Activated naive CD4-positive, alpha-beta T cell treated with Interleukin-2 at 50 U/mL for 16 hours (primary cell): ENCODE measurements around the gene KRTAP10-8.
"Not testable (repeated sequence)": the region's sequence is repeated elsewhere in the genome, so short reads cannot be mapped to it uniquely, and the experiment has no call there.

Experiments used
- DNase-seq: peaks from one replicate; pipeline ENCODE4 v3.0.0-alpha.2; 2020

KRTAP10-8 gene

DNA sequence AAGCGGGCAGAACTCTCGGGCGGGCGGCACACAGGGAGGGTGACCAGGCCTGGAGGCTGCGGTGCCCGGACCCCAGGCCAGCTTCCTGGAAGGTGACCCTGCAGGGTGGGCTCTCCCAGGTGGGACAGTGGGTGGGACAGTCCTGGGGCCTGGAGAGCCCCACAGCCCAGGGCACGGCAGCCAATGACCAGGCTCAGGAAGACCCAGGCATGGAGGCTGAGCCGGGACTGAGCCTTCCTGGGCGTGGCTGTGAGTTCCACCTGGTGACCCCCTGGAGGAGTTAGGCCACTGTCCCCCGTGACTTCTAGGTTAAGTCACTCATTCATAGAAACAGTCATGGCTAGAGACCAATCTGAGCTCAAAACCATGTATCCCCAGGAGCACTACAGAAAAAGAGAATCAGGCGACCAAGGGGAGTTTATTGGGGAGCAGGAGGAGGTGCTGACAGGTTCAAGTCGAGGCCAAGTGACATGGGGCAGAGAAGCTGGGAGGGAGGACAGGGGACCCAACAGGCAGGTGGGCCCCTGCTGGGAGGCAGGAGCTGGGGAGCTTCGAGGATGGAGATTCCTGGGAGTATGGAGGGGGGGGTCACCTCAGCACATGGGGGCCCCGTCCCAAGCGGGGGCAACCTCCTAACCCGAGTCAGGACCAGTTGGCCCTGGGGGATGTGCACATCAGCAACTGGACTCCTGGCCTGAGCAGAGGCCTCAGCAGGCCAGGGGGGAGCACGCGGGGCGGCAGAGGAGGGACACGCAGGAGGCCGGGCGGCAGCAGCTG lies 32.6 kb upstream of the KRTAP10-8 start:
- DNase-seq: no peak

DNA sequence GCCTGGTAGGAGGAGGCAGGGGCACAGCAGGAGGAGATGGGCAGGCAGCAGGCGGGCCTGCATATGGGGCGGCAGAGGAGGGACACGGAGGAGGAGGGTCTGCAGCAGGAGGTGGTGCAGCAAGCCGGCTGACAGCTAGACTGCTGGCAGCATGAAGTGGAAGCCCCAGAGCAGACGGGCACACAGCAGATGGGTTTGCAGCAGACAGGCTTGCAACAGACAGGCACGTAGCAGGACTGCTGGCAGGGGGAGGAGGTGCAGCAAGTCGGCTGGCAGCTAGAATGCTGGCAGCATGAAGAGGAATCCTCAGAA lies 32.1 kb upstream of the KRTAP10-8 start:
- DNase-seq: no peak

DNA sequence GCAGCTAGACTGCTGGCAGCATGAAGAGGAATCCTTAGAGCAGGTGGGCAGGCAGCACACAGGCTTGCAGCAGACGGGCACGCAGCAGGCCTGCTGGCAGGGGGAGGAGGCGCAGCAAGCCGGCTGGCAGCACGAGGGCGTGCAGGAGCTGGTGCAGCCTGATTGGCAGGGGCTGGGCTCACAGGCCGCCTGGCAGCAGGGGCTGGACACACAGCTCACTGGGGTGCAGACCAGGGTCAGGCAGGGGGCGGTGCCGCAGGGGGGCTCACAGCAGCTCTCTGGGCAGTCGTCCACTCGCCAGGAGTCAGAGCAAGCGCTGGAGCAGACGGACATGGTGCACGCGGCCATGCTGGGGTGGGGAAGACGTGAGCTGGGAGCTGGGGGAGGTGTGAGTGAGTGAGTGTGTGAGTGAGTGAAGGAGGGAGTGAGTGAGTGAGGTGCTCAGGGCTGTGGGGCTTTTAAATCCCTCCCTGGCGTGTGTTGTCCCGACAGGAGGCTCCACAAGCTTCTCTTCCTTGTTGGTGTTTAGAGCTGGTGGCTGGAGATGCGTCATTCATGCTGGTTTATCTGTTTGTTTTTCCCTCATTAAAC lies 31.6 kb upstream of the KRTAP10-8 start, which contains the start of gene KRTAP10-5:
Gene KRTAP10-5, minus strand, starts transcription at position 374 of the 591 bp plus-strand sequence. Its CDS starts 26 bp downstream, at position 348.
- DNase-seq: not testable (repeated sequence)

DNA sequence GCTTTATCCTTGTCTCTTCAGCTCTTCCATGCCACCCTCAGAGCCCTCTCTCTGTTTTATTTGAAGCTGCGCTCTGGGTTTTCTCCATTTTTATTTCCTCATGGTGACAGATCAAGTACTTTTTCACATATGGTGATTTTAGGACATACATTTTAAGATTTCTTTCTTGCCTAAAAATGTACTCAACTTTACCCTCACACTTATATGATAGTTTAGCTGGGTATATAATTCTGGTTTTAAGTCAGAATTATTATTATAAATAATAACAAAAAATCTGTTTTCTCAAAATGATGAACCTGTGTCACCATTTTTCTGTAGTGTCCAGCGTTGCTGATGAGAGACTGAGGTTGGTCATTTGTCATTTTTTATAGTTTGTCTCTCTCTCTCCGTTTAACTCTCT lies 30.7 kb upstream of the KRTAP10-8 start:
- DNase-seq: no peak

DNA sequence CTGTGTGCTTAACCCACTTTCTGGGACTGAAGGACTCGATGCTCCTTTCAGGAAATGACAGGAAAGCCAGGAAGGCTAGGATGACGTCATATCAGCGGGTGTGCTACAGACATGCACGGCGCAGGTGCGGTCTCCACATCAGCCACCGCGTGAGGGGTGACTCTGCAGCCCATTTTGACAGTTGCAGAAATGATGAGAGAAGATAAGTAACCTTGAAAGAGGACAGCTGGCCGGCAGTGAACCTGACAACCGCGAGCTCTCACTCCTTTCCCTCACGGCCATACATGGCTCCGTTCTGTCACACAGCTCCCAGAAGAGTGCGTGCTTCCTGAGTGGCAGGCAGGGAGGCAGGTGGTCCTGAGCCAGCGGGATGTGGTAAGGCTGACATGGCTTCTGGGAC lies 29.8 kb upstream of the KRTAP10-8 start:
- no peak for DNase-seq

DNA sequence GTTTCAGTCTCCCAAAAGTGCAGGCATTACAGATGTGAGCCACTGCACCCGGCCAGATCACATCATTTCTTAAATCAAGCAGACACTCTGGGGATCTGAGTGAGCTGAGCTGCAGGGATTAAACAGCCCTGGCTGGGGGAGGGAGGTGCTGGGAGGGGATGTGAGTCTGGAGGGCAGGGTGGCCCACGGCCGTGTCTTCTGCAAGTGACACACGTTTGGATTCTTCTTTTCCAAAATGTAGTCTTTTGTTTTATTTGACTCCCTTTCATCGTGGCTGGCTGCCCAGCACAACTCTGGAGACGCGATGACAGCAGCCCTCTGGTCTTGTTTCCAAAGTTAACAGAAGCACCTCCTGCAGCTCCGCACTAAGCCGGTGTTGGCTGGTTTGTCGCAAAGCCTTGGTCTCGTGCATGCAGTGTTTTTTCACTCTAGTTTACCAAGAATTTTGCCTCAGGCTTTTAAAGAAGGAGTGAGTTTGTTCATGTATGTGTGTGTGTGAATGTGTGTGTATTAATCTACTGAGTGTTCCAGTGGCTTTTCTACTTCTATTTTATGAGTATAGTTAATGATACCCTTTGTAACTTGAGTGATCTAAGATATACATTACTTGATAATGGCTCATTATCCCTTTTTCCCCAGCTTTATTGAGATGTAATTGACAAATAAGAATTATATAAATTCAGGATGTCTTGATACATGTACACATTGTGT lies 28.6 kb upstream of the KRTAP10-8 start:
- DNase-seq: no peak

DNA sequence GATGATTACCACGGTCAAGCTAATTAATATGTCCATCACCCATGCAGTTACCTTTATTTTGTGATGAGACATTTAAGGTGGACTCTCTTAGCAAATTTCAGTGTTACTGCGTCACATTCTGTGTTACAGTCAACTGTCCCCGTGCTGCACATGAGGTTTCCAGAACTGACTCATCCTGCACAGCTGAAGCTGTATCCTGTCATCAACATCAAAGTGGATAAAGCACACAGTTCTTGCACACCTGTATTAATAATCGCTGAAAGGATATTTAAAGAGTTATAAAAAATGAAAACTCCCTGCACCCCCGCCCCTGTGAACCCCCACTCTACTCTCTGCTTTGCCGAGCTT lies 28.1 kb upstream of the KRTAP10-8 start:
- DNase-seq: peak; percentile 36

DNA sequence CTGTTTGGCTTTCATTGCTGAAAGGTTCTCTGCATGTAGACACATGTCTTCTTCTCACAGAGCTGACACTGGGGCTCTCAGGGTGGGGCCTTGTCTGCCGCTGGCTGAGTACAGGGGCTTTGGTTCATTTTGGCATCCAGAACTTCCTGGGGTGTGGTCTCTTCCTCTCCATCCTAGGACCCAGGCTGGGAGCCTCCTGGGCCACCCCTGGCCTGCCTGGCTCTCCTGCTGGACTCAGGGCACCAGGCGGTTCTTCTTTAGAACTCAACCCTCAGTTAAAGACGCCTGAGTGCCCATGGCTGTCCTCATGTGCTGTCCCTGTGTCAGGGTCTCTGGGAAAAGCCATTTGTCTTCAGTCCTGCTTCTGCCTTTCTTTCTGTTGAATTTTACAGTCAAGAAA lies 26.0 kb upstream of the KRTAP10-8 start:
- DNase-seq: no peak

DNA sequence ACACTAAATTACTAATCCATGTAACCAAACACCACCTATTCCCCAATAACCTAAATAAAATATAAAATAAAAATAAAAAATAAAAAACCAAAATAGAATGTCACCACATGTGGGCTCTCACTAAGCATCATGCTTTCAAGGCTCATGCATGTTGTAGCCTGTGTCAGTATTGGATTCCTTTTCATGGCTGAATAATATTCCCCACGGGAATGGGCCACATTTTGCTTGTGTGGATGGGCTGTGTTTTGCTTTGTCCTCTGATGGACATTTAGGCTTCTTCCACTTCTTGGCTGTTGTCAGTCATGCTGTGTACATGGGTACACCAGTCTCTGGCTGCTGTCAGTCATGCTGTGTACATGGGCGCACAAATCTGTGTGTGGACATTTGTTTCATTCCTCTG lies 22.8 kb upstream of the KRTAP10-8 start:
- DNase-seq: no peak

DNA sequence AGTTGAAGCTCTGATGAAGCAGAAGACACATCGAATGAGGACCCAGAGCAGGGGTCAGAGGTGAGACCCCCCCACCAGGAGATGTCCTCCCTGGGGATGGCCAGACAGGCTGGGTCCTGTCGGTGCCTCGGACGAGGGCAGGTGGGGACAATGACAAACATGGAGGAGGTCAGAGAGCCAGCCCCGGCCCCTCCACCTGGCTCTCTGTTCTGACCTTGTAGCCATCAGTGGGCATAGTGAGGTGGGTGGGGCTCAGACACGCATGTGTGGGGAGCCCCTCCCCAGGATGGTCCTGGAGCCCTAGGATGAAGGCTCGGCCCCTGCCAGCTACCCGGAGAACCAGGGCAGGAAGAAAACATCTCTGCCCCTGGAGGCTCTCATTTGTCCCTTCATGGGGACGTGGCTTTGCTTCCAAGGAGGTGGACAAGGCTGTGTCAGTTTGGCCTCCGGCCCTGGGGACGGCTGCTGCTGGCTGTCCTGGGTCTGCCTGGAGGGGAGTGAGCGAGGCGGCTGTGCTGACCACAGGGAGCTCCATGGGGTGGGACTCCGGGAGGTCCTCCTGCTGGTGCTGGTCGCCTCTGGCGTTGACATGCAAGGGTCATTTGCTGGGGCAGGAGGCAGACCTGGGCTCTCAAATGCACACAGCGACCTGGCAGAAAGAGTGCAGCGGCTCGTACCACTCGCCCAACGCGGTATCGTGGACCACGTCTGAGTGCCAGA lies 22.1 kb upstream of the KRTAP10-8 start:
- no peak for DNase-seq

DNA sequence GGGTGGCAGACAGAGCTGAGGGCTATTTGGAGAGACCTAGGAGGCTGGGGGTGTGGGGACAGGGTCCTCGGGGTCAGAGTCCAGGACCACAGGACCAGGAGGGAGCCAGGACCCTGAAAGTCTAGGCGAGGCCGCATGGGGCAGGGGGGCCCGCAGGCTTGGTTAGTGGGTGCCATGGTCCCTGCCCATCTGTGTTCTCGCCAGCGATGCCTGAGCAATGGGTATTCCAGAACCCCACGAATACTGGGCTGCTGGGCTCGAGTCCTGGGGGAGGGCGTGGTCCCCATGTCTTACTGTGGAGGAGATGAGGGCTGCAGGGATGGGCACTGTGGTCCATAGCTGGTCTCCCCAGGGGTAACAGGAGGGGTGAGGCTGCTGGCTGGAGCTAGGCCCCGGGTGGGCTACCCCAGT lies 21.6 kb upstream of the KRTAP10-8 start:
- DNase-seq: no peak

DNA sequence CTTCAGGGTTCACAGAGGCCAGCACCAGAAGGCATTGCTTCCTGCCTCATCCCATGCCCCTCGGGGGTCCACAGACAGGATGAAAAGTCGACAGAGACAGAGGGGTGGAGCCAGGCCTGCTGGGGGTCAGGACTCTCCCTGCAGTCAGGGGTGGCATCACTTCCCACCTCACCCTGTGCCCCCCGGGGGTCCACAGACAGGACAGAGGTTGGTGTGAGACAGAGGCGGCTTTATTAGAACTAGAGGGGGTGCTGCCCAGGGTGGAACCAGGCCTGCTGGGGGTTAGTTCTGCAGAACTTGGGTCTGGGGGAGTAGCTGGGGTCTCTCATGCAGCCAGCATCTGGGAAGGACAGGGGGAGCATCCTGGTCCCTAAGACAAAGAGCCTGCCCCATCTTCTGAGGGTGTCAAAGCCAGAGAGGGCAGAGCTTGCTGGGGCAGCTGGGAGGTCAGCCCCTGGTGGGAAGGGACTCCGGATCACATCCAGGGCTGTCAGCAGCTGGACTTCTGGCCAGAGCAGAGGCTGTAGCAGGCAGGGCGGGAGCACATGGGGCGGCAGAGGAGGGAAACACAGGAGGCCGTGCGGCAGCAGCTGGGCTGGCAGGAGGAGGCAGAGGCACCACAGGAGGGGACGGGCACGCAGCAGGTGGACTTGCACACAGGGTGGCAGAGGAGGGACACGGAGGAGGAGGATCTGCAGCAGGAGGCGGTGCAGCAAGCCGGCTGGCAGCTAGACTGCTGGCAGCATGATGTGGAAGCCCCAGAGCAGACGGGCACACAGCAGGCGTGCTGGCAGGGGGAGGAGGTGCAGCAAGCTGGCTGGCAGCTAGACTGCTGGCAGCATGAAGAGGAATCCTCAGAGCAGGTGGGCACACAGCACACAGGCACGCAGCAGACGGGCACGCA lies 20.7 kb upstream of the KRTAP10-8 start:
- DNase-seq: not testable (repeated sequence)

DNA sequence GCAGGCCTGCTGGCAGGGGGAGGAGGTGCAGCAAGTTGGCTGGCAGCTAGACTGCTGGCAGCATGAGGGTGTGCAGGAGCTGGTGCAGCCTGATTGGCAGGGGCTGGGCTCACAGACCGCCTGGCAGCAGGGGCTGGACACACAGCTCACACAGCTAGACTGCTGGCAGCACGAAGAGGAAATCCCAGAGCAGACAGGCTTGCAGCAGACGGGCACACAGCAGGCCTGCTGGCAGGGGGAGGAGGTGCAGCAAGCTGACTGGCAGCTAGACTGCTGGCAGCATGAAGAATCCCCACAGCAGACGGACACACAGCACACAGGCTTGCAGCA lies 20.1 kb upstream of the KRTAP10-8 start:
- not testable (repeated sequence) for DNase-seq

DNA sequence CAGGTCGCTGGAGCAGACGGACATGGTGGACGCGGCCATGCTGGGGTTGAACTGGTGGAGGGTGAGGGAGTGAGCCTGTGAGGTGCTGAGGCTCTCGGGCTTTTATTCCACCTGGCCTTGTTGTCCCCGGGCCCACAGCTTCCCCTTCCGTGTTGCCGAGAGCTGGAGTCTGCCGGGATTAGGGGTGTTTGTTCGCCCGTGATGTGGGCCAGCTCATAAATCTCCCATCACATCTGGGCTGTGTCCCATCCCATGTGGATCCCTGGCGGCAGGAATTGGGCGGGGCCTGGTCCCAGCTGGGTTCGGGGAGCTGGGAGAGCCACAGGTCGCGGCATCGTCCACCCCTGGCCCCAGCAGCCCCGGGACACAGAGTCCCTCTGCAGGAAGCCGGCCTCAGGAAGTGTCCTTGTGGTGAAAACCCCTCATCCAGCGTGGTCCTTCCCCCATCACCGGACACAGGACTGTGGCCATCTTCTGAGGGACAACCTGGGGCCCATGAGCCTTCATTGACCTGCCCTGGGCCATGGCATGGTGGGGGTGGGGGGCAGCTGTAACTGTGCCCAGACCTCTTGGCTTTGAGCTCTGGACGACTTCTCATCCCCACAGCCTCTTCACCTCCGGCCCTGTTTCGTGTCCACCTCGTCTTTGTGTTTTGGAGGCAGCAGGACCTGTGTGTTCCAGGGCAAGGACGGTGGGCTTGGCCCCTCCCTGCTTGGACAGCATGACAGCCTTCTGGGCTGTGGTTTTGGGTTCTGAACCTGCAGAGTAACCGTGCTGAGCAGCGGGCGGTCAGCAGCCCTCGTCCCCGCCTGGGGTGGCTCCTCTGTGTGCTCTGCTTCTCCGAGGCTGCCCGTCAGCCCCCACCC lies 19.2 kb upstream of the KRTAP10-8 start, which contains the start of gene KRTAP10-6:
Gene KRTAP10-6, minus strand, starts transcription at position 60 of the 866 bp plus-strand sequence. Its CDS starts 21 bp downstream, at position 39.
- DNase-seq: no peak

DNA sequence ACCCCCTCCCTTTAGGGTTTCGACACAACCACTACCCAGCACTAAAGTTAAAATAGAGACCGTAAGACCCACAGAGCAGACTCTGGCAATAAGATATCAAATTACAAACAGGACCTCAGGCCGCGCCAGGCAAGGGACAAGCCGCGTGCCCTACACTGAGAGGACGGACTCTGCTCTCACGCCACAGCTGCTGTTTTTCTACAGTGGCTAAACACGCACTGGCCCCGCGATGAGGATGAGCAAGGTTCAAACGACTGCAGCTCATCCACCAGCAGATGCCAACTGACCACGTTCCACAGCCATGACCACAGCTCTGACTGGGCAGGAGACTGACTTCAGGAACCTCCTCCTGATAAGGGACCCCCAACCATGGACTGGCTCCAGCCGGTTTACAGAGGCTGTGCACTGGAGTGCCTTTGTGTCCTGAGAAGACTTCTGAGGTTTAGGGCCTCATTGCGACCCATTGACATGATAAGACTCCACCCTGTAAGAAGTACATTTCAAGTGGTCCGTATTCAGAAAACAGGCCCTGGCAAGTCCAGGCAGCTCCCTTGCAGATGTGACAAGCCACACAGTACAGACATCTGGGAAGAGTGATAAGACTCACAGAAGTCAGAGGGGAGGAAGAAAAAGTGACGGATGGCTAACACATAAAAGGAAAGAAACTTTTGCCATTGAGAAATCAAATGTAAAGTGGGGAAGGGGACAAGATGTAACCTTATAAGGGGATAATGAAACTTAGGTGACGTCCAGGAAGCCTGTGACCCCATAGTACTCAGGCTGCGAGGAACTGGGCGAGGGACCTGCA lies 18.1 kb upstream of the KRTAP10-8 start:
- DNase-seq: no peak

DNA sequence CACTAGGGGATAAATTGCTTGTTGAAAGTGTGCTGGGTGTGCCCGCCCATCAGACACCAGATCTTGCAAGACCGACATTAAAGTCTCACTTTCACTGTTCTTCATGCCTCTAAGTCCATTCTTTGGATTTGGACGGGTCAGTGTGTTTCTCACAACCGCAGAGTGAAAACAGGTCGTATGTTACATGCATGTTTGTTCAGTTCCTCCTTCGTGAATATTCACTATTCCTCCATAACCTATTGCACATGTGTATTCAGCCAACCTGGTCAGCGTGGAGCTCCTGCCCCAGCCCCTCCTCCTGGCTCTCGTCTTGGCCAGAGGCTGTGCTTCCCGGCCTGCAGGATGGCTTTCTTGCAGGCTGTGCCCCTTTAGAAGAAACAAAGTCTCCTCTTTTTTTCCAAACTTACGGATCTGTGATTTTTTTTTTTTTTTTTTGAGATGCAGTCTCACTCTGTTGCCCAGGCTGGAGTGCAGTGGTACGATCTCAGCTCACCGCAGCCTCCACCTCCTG lies 17.4 kb upstream of the KRTAP10-8 start:
- DNase-seq: no peak

DNA sequence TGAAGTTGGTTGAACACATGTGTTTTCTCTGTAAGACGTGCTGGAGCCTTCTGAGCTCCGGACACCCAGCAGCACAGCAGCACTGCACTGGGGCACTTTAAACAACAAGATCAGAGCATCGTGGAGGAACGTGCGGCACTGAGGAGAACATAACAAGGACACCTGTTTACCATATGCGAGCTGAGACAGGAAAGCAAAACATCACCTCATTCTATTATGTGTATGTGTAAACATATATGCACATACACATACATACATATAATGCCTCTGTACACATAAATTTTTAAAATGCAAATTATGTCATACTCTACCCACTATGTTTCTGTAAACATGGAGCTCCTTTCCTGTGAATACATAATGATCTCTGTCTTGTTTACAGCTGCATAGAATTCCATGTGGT lies 16.4 kb upstream of the KRTAP10-8 start:
- no peak for DNase-seq

DNA sequence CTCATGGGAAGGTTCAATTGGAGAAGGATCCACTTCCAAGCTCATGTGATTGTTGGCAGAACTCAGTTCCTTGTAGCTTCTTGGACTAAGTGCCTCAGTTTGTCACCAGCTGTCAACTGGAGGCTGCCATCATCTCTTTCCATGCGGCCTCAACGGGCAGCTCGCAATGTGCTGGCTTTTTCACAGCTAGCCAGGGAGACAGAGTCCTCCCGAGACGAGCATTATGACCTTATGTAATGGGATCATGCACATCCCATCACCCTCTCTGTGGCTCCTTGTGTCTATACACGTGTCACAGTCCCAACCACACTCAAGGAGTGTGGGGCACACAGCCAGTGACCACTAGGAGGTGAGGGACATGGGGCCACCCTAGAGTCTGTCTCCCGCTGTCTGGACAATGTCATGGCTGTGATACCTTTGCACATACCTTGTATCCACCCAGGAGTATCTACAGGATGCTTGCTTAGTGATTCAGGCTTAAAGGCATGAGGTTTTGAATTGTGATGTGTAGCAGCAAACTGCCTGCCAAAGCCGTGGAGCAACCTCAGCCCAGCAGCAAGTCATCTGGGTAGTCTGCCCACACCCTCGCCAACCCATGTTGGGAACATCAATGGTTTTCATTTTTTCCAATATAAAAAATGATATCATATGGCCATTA lies 15.7 kb upstream of the KRTAP10-8 start:
- no peak for DNase-seq

DNA sequence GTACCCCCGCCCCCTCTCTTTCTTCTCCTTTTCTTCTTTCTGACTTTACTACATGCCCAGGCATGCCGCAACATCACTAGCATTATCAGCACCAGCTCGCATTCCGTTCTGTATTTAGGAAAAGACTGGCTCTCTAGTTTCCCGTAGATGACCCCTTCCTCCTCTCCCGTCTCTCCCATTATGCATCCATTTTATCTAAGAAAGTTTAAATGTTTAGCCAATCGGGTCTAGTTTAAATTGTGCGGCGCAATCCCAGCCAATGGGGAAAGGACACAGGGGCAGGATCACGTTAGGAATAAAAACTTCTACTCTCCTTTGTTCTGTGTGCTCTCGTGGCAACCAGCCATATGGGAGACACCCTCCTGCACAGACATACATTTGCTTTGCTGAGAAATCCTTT lies 13.8 kb upstream of the KRTAP10-8 start:
- no peak for DNase-seq
